Activated CD4-positive, alpha-beta T cell treated with anti-CD3 and anti-CD28 coated beads, Interleukin-2, amount 50 U/mL, for 4 hours (primary cell): ENCODE measurements around the gene MLLT1.

Experiments
- DNase-seq, 2 experiments: peaks; one replicate each; pipeline ENCODE4 v3.0.0-alpha.2; 2020

MLLT1 gene

GRCh38 chr19:6220385-6221191, 59.2 kb downstream of the MLLT1 start:
- DNase-seq = no peak

- DNase-seq = no peak
These were observed 60.0 kb downstream of the MLLT1 start for GRCh38 chr19:6219586-6220290.

GRCh38 chr19:6219147-6219525, 60.6 kb downstream of the MLLT1 start:
- DNase-seq = no peak

- DNase-seq = peak; percentile 78 to 81
These were observed 61.2 kb downstream of the MLLT1 start for GRCh38 chr19:6218491-6219146.

GRCh38 chr19:6217752-6218334, 61.9 kb downstream of the MLLT1 start:
- no peak for DNase-seq

GRCh38 chr19:6216996-6217751, 62.6 kb downstream of the MLLT1 start:
- DNase-seq = no peak

GRCh38 chr19:6216236-6216995, 63.4 kb downstream of the MLLT1 start:
- DNase-seq = no peak

GRCh38 chr19:6215701-6216235, 64.0 kb downstream of the MLLT1 start:
- DNase-seq = no peak

GRCh38 chr19:6214881-6215541, 64.8 kb downstream of the MLLT1 start:
- DNase-seq = no peak

GRCh38 chr19:6213696-6214641, 65.8 kb downstream of the MLLT1 start:
- DNase-seq = no peak

GRCh38 chr19:6213266-6213595, 66.5 kb downstream of the MLLT1 start:
- no peak for DNase-seq

GRCh38 chr19:6212403-6213265, 67.1 kb downstream of the MLLT1 start:
- no peak for DNase-seq

GRCh38 chr19:6211632-6212402, 68.0 kb downstream of the MLLT1 start:
- DNase-seq = no peak

- DNase-seq = no peak
These were observed 68.8 kb downstream of the MLLT1 start for GRCh38 chr19:6210721-6211600.

- no peak for DNase-seq
These were observed 69.7 kb downstream of the MLLT1 start for GRCh38 chr19:6210091-6210490.

- DNase-seq = no peak
These were observed 70.1 kb downstream of the MLLT1 start for GRCh38 chr19:6209680-6210079.

GRCh38 chr19:6209233-6209632, 70.5 kb downstream of the MLLT1 start:
- DNase-seq = no peak
